GM12872 (cell line): Measurements from ENCODE around the gene SKAP1.

Experiments used
- TF ChIP-seq, protein P1 (sequence below): IDR thresholded peaks from 3 replicates; pipeline ENCODE4 v1.5.1; 2011; ENCODE audit warnings: low read depth, mild to moderate bottlenecking, low read length, moderate library complexity; ENCODE audit not compliant: insufficient read depth

SKAP1 gene

DNA sequence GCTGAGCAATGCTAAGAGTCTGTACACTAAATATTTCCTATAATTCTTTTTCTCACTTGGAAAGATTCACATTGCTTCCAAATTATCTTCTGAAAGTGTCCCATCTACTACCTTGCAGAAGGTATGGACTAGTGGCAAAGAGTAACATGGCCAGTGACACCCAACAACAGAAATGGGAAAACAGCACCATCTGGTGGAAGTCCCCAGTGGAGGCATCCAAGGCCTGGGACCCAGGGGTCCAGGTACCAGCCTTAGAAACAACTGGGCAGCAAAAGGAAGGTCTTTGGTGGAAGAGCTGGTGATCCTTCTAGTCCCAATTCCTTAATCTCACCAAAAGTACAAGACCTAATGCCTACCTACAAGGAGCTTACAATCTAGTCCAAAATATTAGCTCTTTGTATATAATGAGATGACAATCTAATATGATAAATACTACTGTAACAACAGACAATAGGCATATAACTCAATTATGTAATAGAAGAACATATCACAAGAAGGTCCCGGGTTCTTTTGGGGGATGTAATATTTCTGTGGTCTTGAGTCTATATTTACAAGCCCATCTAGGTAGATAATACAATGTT is 55.3 kb downstream of the SKAP1 start:
- TF ChIP-seq, protein P1, sequence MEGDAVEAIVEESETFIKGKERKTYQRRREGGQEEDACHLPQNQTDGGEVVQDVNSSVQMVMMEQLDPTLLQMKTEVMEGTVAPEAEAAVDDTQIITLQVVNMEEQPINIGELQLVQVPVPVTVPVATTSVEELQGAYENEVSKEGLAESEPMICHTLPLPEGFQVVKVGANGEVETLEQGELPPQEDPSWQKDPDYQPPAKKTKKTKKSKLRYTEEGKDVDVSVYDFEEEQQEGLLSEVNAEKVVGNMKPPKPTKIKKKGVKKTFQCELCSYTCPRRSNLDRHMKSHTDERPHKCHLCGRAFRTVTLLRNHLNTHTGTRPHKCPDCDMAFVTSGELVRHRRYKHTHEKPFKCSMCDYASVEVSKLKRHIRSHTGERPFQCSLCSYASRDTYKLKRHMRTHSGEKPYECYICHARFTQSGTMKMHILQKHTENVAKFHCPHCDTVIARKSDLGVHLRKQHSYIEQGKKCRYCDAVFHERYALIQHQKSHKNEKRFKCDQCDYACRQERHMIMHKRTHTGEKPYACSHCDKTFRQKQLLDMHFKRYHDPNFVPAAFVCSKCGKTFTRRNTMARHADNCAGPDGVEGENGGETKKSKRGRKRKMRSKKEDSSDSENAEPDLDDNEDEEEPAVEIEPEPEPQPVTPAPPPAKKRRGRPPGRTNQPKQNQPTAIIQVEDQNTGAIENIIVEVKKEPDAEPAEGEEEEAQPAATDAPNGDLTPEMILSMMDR = peak; percentile 58

DNA sequence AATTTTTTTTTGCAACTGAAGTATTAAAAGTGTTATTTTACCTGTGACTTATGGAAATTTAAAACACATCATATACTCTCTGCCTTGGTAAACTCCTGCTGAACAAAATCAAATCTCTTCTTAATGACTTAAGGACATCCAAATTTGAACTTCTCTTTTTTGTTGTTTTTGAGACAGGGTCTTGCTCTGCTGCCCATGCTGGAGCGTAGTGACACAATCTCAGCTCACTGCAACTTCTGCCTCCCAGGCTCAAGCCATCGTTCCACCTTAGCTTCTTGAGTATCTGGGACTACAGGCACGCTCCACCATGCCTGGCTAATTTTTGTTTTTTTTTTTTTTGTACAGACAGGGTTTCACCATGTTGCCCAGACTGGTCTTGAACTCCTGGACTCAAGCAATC is 56.1 kb downstream of the SKAP1 start:
- TF ChIP-seq, protein P1 = no peak

DNA sequence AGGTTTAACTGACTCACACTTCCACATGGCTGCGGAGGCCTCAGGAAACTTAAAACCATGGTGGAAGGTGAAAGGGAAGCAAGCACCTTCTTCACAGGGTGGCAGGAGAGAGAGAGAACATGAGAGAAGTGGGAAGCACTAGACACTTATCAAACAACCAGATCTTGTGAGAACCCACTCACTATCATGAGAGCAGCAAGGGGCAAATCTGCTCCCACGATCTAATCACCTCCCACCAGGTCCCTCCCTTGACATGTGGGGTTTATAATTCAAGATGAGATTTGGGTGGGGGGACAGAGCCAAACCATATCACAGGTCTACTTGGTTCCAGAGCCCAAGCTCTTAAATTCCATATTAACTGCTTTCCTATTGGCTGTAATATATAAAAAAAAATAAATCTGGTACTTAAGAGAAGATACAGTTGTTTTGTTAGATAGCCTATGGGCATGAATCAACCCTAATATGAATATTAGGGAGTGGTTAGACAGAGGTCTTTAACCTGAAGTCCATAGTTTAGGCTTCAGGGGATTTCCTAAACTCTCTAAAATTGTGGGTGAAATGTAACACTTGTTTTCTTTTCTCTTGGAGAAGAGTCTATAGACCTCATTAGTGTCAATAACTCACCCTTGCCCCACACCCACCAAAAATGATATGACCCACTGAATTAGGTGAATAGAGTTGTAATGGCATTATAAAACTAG is 56.7 kb downstream of the SKAP1 start:
- TF ChIP-seq, protein P1 = no peak

DNA sequence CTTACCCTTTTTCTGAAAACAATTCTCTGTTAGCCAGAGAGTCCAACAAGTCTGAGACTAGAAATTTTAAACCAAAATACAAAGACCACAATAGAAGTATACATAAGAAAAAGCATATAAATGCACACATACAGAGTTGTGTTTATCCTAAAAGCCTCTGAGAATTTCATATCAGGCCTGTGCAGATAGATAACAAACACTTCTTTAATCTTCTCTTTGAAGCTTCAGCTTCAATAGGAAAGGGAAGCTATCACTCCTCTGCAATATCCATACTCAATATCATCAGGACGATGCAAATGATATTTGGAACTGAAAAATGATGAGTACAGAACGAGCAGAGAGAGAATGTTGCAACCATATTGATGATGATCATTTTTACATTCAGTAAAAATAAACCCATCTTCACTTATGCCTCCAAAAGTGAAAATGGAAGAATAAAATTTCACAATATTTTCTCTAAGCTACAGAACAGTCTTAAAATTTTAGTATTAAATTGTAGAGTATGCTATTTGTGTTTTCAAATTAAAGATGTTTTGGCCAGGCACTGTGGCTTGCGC is 61.6 kb downstream of the SKAP1 start:
- TF ChIP-seq, protein P1 = no peak

DNA sequence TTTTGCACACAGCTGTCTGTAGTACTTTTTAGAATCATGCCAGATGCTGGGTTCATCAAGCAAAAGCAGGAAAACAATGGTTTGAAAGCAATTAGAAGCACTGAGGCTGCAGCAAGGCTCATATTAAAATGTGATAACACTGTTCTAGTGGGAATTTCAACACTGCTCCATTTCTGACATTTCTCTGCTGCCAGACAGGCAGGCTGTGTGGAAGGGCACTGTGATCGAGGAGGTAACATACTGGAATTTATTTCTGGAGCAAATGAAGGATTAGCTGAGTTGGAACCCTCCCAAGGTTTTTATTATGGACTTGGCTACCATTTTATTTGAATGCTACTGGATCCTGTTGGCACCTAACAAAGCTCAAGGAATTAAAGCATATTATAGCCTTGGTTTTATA is 66.9 kb downstream of the SKAP1 start:
- TF ChIP-seq, protein P1 = no peak

DNA sequence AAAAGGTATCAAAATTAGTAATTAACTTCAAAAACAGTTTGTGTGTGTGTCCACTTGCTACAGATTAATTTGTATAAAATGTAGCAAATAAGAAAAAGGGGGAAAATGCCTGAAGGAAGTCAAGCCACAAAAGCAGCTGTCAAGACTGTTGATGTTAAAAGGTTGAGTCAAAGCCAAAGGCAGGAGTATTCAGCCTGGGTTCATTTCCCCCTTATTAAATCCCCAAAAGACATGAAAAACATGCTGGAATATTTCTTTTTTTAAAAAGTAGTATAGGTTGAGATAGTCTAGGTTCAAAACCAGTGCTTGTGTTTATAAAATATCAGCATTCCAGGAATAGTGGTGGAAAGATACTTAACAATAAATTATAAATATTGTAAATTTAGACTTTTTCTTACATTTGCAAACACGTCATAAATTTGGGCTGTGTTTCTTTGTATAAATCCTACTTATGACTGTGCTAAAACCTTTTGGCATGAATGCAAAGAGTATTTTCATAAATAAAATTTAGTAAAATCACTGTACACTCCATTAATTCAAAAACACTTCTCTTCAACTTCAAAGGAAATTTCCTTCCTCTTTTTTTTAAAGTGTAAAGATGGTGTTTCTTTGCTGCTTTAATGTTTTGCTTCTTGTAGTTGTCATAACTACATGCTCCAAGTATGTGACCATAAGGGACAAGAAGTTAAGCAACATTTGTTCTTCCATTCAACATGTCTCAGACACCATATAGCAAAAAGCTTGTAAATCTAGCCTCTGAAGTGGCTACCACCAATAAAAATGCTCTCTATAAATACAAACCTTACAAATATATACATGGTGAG is 72.0 kb downstream of the SKAP1 start:
- TF ChIP-seq, protein P1 = no peak

DNA sequence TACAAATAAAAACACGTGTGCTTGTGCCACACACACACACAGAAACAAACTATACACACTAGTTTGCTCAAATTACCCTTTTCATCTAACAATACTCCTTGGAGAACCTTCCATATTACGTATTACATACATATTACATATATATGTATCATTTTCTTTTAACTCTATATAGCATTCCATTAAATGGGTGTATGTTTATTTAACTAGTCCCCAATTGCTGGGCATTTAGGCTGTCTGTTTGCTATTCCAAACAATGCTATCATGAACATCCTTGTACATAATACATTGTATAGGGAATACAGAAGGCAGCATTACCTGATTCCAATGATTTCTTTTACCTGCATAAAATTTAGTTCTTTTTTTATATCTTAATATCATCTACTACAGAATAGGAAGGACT is 73.1 kb downstream of the SKAP1 start:
- TF ChIP-seq, protein P1 = no peak
